GM12864 (cell line): Measurements from ENCODE around the gene SMYD3.

Experiments used
- DNase-seq: peaks from one replicate; pipeline ENCODE4 v3.0.0-alpha.2; 2011; ENCODE audit warnings: low read depth
- H3K4me3 ChIP-seq: 2 replicates; pipeline ENCODE4 v1.5.1; 2011; ENCODE audit warnings: mild to moderate bottlenecking, low read depth, low read length, control low read depth
- CTCF ChIP-seq: IDR thresholded peaks from 2 replicates; pipeline ENCODE4 v1.5.1; 2011; ENCODE audit warnings: low read depth, mild to moderate bottlenecking, moderate library complexity, low read length, control low read depth, inconsistent platforms; ENCODE audit errors: missing control alignments

The SMYD3 gene

GRCh38 chr1:246182149-246182851 lies 324.8 kb downstream of the SMYD3 start:
- no peak overlapping the region for H3K4me3 ChIP-seq
- no peak for DNase-seq
- TF ChIP-seq CTCF = no peak

GRCh38 chr1:246181241-246181640 lies 325.8 kb downstream of the SMYD3 start:
- no peak for DNase-seq
- H3K4me3 ChIP-seq = no peak overlapping the region
- TF ChIP-seq CTCF = no peak

GRCh38 chr1:246179401-246179800 lies 327.7 kb downstream of the SMYD3 start:
- H3K4me3 ChIP-seq = no peak overlapping the region
- DNase-seq = no peak
- TF ChIP-seq CTCF = no peak

GRCh38 chr1:246178717-246179311 lies 328.3 kb downstream of the SMYD3 start:
- no peak for TF ChIP-seq CTCF
- DNase-seq = no peak
- H3K4me3 ChIP-seq = no peak overlapping the region

GRCh38 chr1:246176126-246177024 lies 330.7 kb downstream of the SMYD3 start:
- no peak overlapping the region for H3K4me3 ChIP-seq
- no peak for DNase-seq
- TF ChIP-seq CTCF = no peak

- TF ChIP-seq CTCF = no peak
- H3K4me3 ChIP-seq = no peak overlapping the region
- DNase-seq = peak; percentile 13
These were observed 336.4 kb downstream of the SMYD3 start for GRCh38 chr1:246170574-246171261.
